IPS DF 4.7 (cell line): ENCODE results near the gene FAT1.
A peak's percentile ranks its signal among the peaks of the same experiment; 100 is the strongest.

Experiments used
- DNase-seq: peaks from one replicate; pipeline ENCODE4 v3.0.0-alpha.2; 2013; ENCODE audit warnings: low spot score; ENCODE audit errors: extremely low read depth

The FAT1 gene

GRCh38 chr4:186622788-186623464 is 100.7 kb downstream of the FAT1 start:
- DNase-seq, result no peak

- DNase-seq, result no peak
Observed at GRCh38 chr4:186621959-186622553, 101.6 kb downstream of the FAT1 start.

- no peak for DNase-seq
Observed at GRCh38 chr4:186619088-186619487, 104.6 kb downstream of the FAT1 start.

- no peak for DNase-seq
Observed at GRCh38 chr4:186617921-186618320, 105.7 kb downstream of the FAT1 start.

- DNase-seq, result no peak
Observed at GRCh38 chr4:186607490-186607889, 116.2 kb downstream of the FAT1 start.

- DNase-seq, result no peak
Observed at GRCh38 chr4:186606591-186606992, 117.1 kb downstream of the FAT1 start.

- DNase-seq, result no peak
Observed at GRCh38 chr4:186605261-186605865, 118.3 kb downstream of the FAT1 start.

- no peak for DNase-seq
Observed at GRCh38 chr4:186604124-186604807, 119.4 kb downstream of the FAT1 start.

GRCh38 chr4:186602978-186603377 is 120.7 kb downstream of the FAT1 start:
- DNase-seq, result no peak

GRCh38 chr4:186599483-186599882 is 124.2 kb downstream of the FAT1 start:
- DNase-seq, result no peak

GRCh38 chr4:186598686-186599085 is 125.0 kb downstream of the FAT1 start:
- DNase-seq, result no peak

GRCh38 chr4:186596850-186597390 is 126.7 kb downstream of the FAT1 start:
- no peak for DNase-seq

- DNase-seq, result no peak
Observed at GRCh38 chr4:186596346-186596745, 127.3 kb downstream of the FAT1 start.

- no peak for DNase-seq
Observed at GRCh38 chr4:186593587-186593973, 130.1 kb downstream of the FAT1 start.

- no peak for DNase-seq
Observed at GRCh38 chr4:186592966-186593586, 130.6 kb downstream of the FAT1 start.

- DNase-seq, result no peak
Observed at GRCh38 chr4:186592445-186592844, 131.2 kb downstream of the FAT1 start.

GRCh38 chr4:186591651-186592050 is 132.0 kb downstream of the FAT1 start:
- DNase-seq, result no peak

- no peak for DNase-seq
Observed at GRCh38 chr4:186588503-186588902, 135.2 kb downstream of the FAT1 start.

- DNase-seq, result peak; percentile 33
Observed at GRCh38 chr4:186587416-186588018, 136.1 kb downstream of the FAT1 start.

GRCh38 chr4:186586205-186586604 is 137.5 kb downstream of the FAT1 start:
- no peak for DNase-seq

- no peak for DNase-seq
Observed at GRCh38 chr4:186584912-186585311, 138.7 kb downstream of the FAT1 start.
